IgD-negative memory B cell (primary cell): ENCODE measurements around the gene ZNF689. TPM values are rescaled to one million over a fixed set of nuclear protein-coding genes. Genes with fewer than 3 reads are reported as not detected.

Source experiments
- H3K27ac Mint-ChIP-seq, 3 donors: one replicate each; pipeline ENCODE4 v1.8.0; 2020 to 2022; ENCODE audit warnings: mild to moderate bottlenecking in 3 of 3, mixed read lengths in 3 of 3, moderate library complexity in 1 of 3
- H3K27me3 Mint-ChIP-seq: one replicate; pipeline ENCODE4 v1.8.0; 2021; ENCODE audit warnings: mixed read lengths
- H3K36me3 Mint-ChIP-seq: one replicate; pipeline ENCODE4 v1.8.0; 2020; ENCODE audit warnings: mild to moderate bottlenecking, mixed read lengths
- H3K4me1 Mint-ChIP-seq, 3 donors: one replicate each; pipeline ENCODE4 v1.8.0; 2020 to 2022; ENCODE audit warnings: mixed read lengths in 3 of 3, mild to moderate bottlenecking in 1 of 3
- H3K4me3 Mint-ChIP-seq, 4 donors: one replicate each; pipeline ENCODE4 v1.8.0; 2020 to 2022; ENCODE audit warnings: mild to moderate bottlenecking in 4 of 4, mixed read lengths in 4 of 4, moderate library complexity in 3 of 4
- H3K9me3 Mint-ChIP-seq, 3 donors: one replicate each; pipeline ENCODE4 v1.8.0; 2020 to 2021; ENCODE audit warnings: mixed read lengths in 3 of 3, mild to moderate bottlenecking in 1 of 3
- polyA plus RNA-seq: library from polyadenylated mRNA; unstranded; fragments of 300-500 nt; fragmentation: Illumina TruSeq; gene quantifications from one replicate; pipeline ENCODE4 v1.2.3, GENCODE V29; 2021

ZNF689 gene
- polyA plus RNA-seq, 1 donor from 2014 or later: 12.8 TPM

- Mint-ChIP-seq H3K27ac (peak overlapping the region in 1 of 3 donors; percentile 31), H3K36me3 (peaks cover 1% of the 10 kb centered on the region), H3K4me3 (no peak overlapping the region), H3K9me3 (no peaks in the 10 kb centered on the region), H3K4me1 (no peaks in the 10 kb centered on the region), H3K27me3 (peaks cover 16% of the 10 kb centered on the region)
Observed at GRCh38 chr16:30621765-30622164, 11.6 kb upstream of the ZNF689 start.

GRCh38 chr16:30620169-30620568 lies 10.0 kb upstream of the ZNF689 start:
- Mint-ChIP-seq H3K4me3 (no peak overlapping the region), H3K9me3 (no peaks in the 10 kb centered on the region), H3K27me3 (peaks cover 16% of the 10 kb centered on the region), H3K4me1 (peaks cover 0 to 3% (median 0%) of the 10 kb centered on the region in 3 donors), H3K36me3 (peaks cover 1% of the 10 kb centered on the region), H3K27ac (no peak overlapping the region)

GRCh38 chr16:30619638-30620037 lies 9.4 kb upstream of the ZNF689 start:
- H3K4me3 Mint-ChIP-seq: no peak overlapping the region
- peaks cover 15% of the 10 kb centered on the region for H3K27me3 Mint-ChIP-seq
- no peak overlapping the region for H3K27ac Mint-ChIP-seq
- peaks cover 0 to 3% (median 0%) of the 10 kb centered on the region in 3 donors for H3K4me1 Mint-ChIP-seq
- peaks cover 1% of the 10 kb centered on the region for H3K36me3 Mint-ChIP-seq
- H3K9me3 Mint-ChIP-seq: no peaks in the 10 kb centered on the region

GRCh38 chr16:30619202-30619601 lies 9.0 kb upstream of the ZNF689 start:
- Mint-ChIP-seq H3K27ac (no peak overlapping the region), H3K36me3 (peaks cover 1% of the 10 kb centered on the region), H3K9me3 (no peaks in the 10 kb centered on the region), H3K27me3 (peaks cover 14% of the 10 kb centered on the region), H3K4me3 (no peak overlapping the region), H3K4me1 (peaks cover 0 to 3% (median 1%) of the 10 kb centered on the region in 3 donors)

- peaks cover 4% of the 10 kb centered on the region for H3K27me3 Mint-ChIP-seq
- no peaks in the 10 kb centered on the region for H3K9me3 Mint-ChIP-seq
- H3K4me1 Mint-ChIP-seq: peaks cover 6 to 9% (median 7%) of the 10 kb centered on the region in 3 donors
- no peak overlapping the region for H3K4me3 Mint-ChIP-seq
- peaks cover 1% of the 10 kb centered on the region for H3K36me3 Mint-ChIP-seq
- H3K27ac Mint-ChIP-seq: no peak overlapping the region
Observed at GRCh38 chr16:30615358-30616091, 5.3 kb upstream of the ZNF689 start.

- no peaks in the 10 kb centered on the region for H3K27me3 Mint-ChIP-seq
- no peaks in the 10 kb centered on the region for H3K9me3 Mint-ChIP-seq
- no peaks in the 10 kb centered on the region for H3K36me3 Mint-ChIP-seq
- peak overlapping the region; percentile 93 to 99 (median 98) for H3K4me3 Mint-ChIP-seq
- H3K4me1 Mint-ChIP-seq: peaks cover 12 to 16% (median 15%) of the 10 kb centered on the region in 3 donors
- H3K27ac Mint-ChIP-seq: peak overlapping the region; percentile 51 to 98 (median 98)
Observed at GRCh38 chr16:30609002-30609925, 925 bp downstream of the ZNF689 start.

- Mint-ChIP-seq H3K36me3 (no peaks in the 10 kb centered on the region), H3K4me3 (no peak overlapping the region), H3K27ac (no peak overlapping the region), H3K9me3 (no peaks in the 10 kb centered on the region), H3K27me3 (no peaks in the 10 kb centered on the region), H3K4me1 (peaks cover 7 to 13% (median 10%) of the 10 kb centered on the region in 3 donors)
Observed at GRCh38 chr16:30606004-30606403, 4.2 kb downstream of the ZNF689 start.

GRCh38 chr16:30605158-30605557 lies 5.0 kb downstream of the ZNF689 start:
- no peaks in the 10 kb centered on the region for H3K27me3 Mint-ChIP-seq
- no peak overlapping the region for H3K27ac Mint-ChIP-seq
- peak overlapping the region in 1 of 4 donors; percentile 51 for H3K4me3 Mint-ChIP-seq
- peaks cover 2 to 8% (median 3%) of the 10 kb centered on the region in 3 donors for H3K4me1 Mint-ChIP-seq
- H3K36me3 Mint-ChIP-seq: no peaks in the 10 kb centered on the region
- H3K9me3 Mint-ChIP-seq: no peaks in the 10 kb centered on the region

GRCh38 chr16:30604316-30604947 lies 5.8 kb downstream of the ZNF689 start:
- Mint-ChIP-seq H3K4me1 (peaks cover 0 to 7% (median 3%) of the 10 kb centered on the region in 3 donors), H3K36me3 (no peaks in the 10 kb centered on the region), H3K27ac (no peak overlapping the region), H3K9me3 (no peaks in the 10 kb centered on the region), H3K4me3 (peak overlapping the region in 1 of 4 donors; percentile 41), H3K27me3 (no peaks in the 10 kb centered on the region)

- Mint-ChIP-seq H3K4me1 (peaks cover 0 to 4% (median 2%) of the 10 kb centered on the region in 3 donors), H3K9me3 (no peaks in the 10 kb centered on the region), H3K36me3 (no peaks in the 10 kb centered on the region), H3K4me3 (no peak overlapping the region), H3K27me3 (no peaks in the 10 kb centered on the region), H3K27ac (no peak overlapping the region)
Observed at GRCh38 chr16:30603945-30604315, 6.3 kb downstream of the ZNF689 start.

- Mint-ChIP-seq H3K4me1 (peaks cover 0 to 4% (median under 1%) of the 10 kb centered on the region in 3 donors), H3K9me3 (no peaks in the 10 kb centered on the region), H3K4me3 (peak overlapping the region in 1 of 4 donors; percentile 71), H3K27me3 (no peaks in the 10 kb centered on the region), H3K36me3 (no peaks in the 10 kb centered on the region), H3K27ac (no peak overlapping the region)
Observed at GRCh38 chr16:30602616-30603277, 7.4 kb downstream of the ZNF689 start.

GRCh38 chr16:30601966-30602365 lies 8.2 kb downstream of the ZNF689 start:
- Mint-ChIP-seq H3K4me1 (peaks cover 0 to 4% (median 0%) of the 10 kb centered on the region in 3 donors), H3K27me3 (no peaks in the 10 kb centered on the region), H3K27ac (no peak overlapping the region), H3K36me3 (no peaks in the 10 kb centered on the region), H3K9me3 (no peaks in the 10 kb centered on the region), H3K4me3 (no peak overlapping the region)

- no peak overlapping the region for H3K27ac Mint-ChIP-seq
- H3K4me3 Mint-ChIP-seq: no peak overlapping the region
- H3K36me3 Mint-ChIP-seq: no peaks in the 10 kb centered on the region
- no peaks in the 10 kb centered on the region for H3K9me3 Mint-ChIP-seq
- H3K27me3 Mint-ChIP-seq: no peaks in the 10 kb centered on the region
- peaks cover 0 to 4% (median 0%) of the 10 kb centered on the region in 3 donors for H3K4me1 Mint-ChIP-seq
Observed at GRCh38 chr16:30600929-30601328, 9.3 kb downstream of the ZNF689 start.

- Mint-ChIP-seq H3K9me3 (no peaks in the 10 kb centered on the region), H3K4me3 (peak overlapping the region in 1 of 4 donors; percentile 34), H3K27me3 (no peaks in the 10 kb centered on the region), H3K4me1 (peaks cover 0 to 4% (median 0%) of the 10 kb centered on the region in 3 donors), H3K36me3 (no peaks in the 10 kb centered on the region), H3K27ac (no peak overlapping the region)
Observed at GRCh38 chr16:30600215-30600614, 10.0 kb downstream of the ZNF689 start.
